Esophagus muscularis mucosa (tissue), 4 donors: ENCODE measurements around the gene WWOX. TPM values are rescaled to one million over a fixed set of nuclear protein-coding genes. Genes with fewer than 3 reads are reported as not detected.

Experiments
- DNase-seq: peaks from one replicate; pipeline ENCODE4 v3.0.0-alpha.2; 2017; ENCODE audit errors: extremely low spot score
- H3K27ac ChIP-seq, 4 donors: fragments of 200-600 bp; sonication (generic); replicated peaks in 1 of 4; 1 replicate in 3 of 4; 2 replicates in 1 of 4; pipeline ENCODE4 v1.5.1; 2016 to 2019; ENCODE audit warnings: mild to moderate bottlenecking in 1 of 4
- H3K27me3 ChIP-seq, 4 donors: fragments of 200-600 bp; sonication (generic); one replicate each; pipeline versions ENCODE4 v1.5.1 to v1.6.0; 2016 to 2019
- H3K36me3 ChIP-seq, 4 donors: fragments of 200-600 bp; sonication (generic); one replicate each; pipeline ENCODE4 v1.5.1; 2016 to 2019
- H3K4me1 ChIP-seq, 4 donors: fragments of 200-600 bp; sonication (generic); one replicate each; pipeline ENCODE4 v1.5.1; 2016 to 2019
- H3K4me3 ChIP-seq, 4 donors: fragments of 200-600 bp; sonication (generic); 1 replicate in 2 of 4; 2 replicates in 2 of 4; pipeline ENCODE4 v1.5.1; 2016 to 2019; ENCODE audit warnings: mild to moderate bottlenecking in 4 of 4, moderate library complexity in 1 of 4
- H3K9me3 ChIP-seq, 4 donors: fragments of 200-600 bp; sonication (generic); 1 replicate in 3 of 4; 2 replicates in 1 of 4; pipeline ENCODE4 v1.5.1; 2016 to 2019
- EP300 ChIP-seq: sonication (generic); formaldehyde crosslinking; IDR thresholded peaks from one replicate; pipeline ENCODE4 v1.6.1; 2017; ENCODE audit warnings: antibody characterized with exemption
- POLR2A ChIP-seq: fragments of 450-650 bp; IDR thresholded peaks from one replicate; pipeline ENCODE4 v1.6.1; 2017; ENCODE audit warnings: antibody characterized with exemption, moderate library complexity, mild to moderate bottlenecking, low read depth
- POLR2AphosphoS5 ChIP-seq, 2 donors: sonication (generic); formaldehyde crosslinking; IDR thresholded peaks; one replicate each; pipeline ENCODE4 v1.6.1; 2017; ENCODE audit warnings: antibody characterized with exemption in 2 of 2
- WGBS: methylation state at CpG from one replicate; pipeline ENCODE4 v1.1.5; 2018; 5-methylcytosine and 5-hydroxymethylcytosine counted together
- intact Hi-C: fragments of 100-400 bp; cut with DNase I; formaldehyde crosslinking; loops from one replicate; pipeline ENCODE4 v1.15.1; 2023
- total RNA-seq, 4 donors: library from RNA; depleted of rRNA; stranded (reverse); fragments of >200 nt; gene quantifications; one replicate each; pipeline versions ENCODE4 v1.1.0 to v1.2.1, GENCODE V29; 2016
- TF ChIP-seq, protein P1 (sequence below), 3 experiments: fragments of 200-600 bp in 2 of 3; fragments of 450-650 bp in 1 of 3; sonication (generic) in 2 of 3; IDR thresholded peaks; one replicate each; pipeline ENCODE4 v1.5.1; 2017 to 2019; ENCODE audit warnings: antibody characterized with exemption in 3 of 3, mild to moderate bottlenecking in 2 of 3, moderate library complexity in 1 of 3

Gene WWOX
- total RNA-seq, 4 donors from 2014 or later, result 14.4 to 27.8 (median 15.4) TPM

DNA sequence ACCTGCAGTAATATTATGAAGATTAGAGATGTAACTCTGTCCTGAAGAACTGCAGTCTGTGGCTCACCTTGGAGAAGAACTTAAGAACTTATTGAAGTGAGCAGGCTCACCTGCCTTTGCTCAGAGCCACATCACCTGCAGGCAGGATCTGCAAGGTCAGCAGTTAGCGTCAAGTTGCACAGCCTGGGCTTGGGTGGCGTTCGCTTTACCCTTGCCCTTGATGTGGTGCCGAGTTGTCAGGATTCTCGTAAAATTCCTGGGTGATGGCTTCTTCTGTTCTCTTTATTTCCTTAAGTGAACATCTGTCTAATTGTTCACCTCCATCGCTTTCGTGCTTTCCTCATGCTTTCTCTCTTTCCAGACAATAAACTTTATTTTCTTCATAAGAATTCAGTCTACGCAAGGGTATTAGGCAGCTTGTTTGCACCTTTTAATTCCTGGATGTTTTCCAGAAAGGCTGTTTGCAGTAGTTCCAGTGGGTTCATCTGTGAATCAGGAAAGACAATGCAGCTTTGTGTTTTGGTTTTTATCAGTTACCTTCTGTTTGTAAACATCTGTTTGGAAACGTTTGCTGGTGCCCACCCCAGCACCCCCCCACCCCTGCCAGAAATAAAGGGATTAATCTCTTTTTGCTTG is 254.3 kb downstream of the WWOX start:
- Histone ChIP-seq H3K9me3 (no peaks in the 10 kb centered on the region), H3K4me1 (no peaks in the 10 kb centered on the region), H3K27ac (no peak overlapping the region), H3K4me3 (no peak overlapping the region), H3K36me3 (no peaks in the 10 kb centered on the region), H3K27me3 (no peaks in the 10 kb centered on the region)
- intact Hi-C loops, result no loop called here
- TF ChIP-seq POLR2A (no peak), EP300 (no peak), POLR2AphosphoS5 (IDR thresholded peaks at IDR 0.05) (no peak)
- TF ChIP-seq, protein P1, sequence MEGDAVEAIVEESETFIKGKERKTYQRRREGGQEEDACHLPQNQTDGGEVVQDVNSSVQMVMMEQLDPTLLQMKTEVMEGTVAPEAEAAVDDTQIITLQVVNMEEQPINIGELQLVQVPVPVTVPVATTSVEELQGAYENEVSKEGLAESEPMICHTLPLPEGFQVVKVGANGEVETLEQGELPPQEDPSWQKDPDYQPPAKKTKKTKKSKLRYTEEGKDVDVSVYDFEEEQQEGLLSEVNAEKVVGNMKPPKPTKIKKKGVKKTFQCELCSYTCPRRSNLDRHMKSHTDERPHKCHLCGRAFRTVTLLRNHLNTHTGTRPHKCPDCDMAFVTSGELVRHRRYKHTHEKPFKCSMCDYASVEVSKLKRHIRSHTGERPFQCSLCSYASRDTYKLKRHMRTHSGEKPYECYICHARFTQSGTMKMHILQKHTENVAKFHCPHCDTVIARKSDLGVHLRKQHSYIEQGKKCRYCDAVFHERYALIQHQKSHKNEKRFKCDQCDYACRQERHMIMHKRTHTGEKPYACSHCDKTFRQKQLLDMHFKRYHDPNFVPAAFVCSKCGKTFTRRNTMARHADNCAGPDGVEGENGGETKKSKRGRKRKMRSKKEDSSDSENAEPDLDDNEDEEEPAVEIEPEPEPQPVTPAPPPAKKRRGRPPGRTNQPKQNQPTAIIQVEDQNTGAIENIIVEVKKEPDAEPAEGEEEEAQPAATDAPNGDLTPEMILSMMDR (IDR thresholded peaks at IDR 0.05), result no peak
- no peak for DNase-seq
- WGBS, result 67% methylated on average over 9 of the region's 9 CpGs

- H3K27me3 ChIP-seq, result no peaks in the 10 kb centered on the region
- DNase-seq, result no peak
- WGBS, result 51% methylated on average over 6 of the region's 6 CpGs
- intact Hi-C loops, result no loop called here
- TF ChIP-seq POLR2AphosphoS5 (IDR thresholded peaks at IDR 0.05) (no peak), POLR2A (no peak), EP300 (no peak)
- TF ChIP-seq, protein P1 (IDR thresholded peaks at IDR 0.05), result no peak
- no peaks in the 10 kb centered on the region for H3K9me3 ChIP-seq
- H3K27ac ChIP-seq, result no peak overlapping the region
- H3K4me3 ChIP-seq, result no peak overlapping the region
- peaks cover 0 to 17% (median 9%) of the 10 kb centered on the region in 4 donors for H3K4me1 ChIP-seq
- H3K36me3 ChIP-seq, result no peaks in the 10 kb centered on the region
These were observed 263.2 kb downstream of the WWOX start for GRCh38 chr16:78362524-78363135.

DNA sequence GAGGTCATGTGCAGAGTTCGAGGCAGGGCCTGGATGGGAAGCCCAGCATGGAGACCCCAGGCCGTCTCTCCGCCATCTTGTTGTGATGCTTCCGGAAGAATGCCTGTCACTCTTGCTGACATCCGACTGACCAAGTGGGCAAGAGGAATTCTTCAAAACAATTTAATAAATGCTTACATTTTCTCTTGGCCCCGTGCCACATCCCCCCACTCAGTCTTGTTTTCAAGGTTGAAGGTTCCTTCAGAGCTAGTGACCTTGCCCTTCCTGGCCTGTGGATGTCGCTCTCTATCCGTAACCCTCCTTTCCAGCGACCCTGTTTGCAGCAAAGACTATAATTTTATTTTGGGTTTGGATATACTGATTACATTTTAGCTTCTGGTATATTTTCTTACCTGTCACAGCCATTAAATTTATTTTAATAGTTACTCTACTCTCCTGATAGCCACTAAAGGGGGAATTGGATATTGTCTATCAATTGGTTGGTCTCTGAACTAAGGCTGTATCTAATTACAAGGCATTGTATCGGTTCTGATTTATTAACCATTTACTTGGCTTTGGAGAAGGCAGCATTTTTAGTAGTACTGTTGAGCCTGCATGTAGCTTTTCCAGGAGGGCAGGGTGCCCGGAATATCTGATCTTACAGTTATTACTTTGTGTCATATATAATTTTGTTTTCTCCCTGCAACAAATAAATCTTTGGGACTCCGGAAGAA is 264.5 kb downstream of the WWOX start:
- no peak for DNase-seq
- no peak overlapping the region for H3K4me3 ChIP-seq
- peaks cover 0 to 17% (median 9%) of the 10 kb centered on the region in 4 donors for H3K4me1 ChIP-seq
- no peak overlapping the region for H3K27ac ChIP-seq
- no peaks in the 10 kb centered on the region for H3K27me3 ChIP-seq
- WGBS, result 76% methylated on average over 12 of the region's 12 CpGs
- no peaks in the 10 kb centered on the region for H3K9me3 ChIP-seq
- TF ChIP-seq POLR2AphosphoS5 (IDR thresholded peaks at IDR 0.05) (no peak), POLR2A (no peak), EP300 (no peak)
- TF ChIP-seq, protein P1 (IDR thresholded peaks at IDR 0.05), result no peak
- intact Hi-C loops, result no loop called here
- H3K36me3 ChIP-seq, result no peaks in the 10 kb centered on the region

DNA sequence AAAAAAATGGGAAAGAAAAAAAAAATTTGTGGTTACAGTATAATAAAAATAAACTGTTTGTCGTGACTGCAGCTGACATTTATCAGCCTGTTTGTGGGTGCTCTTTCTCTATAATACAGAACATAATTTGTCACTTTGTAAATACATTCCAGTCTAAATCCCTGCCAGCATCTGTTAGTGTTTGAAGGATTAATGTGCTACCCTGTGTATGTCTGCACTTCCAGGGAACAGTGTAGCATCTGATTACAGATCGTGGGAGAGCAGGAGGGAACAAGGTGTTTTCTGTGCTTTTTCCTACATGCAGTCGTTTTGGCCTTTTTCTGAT is 265.1 kb downstream of the WWOX start:
- no peaks in the 10 kb centered on the region for H3K27me3 ChIP-seq
- TF ChIP-seq, protein P1 (IDR thresholded peaks at IDR 0.05), result no peak
- TF ChIP-seq POLR2AphosphoS5 (IDR thresholded peaks at IDR 0.05), result no peak
- TF ChIP-seq EP300, result no peak
- TF ChIP-seq POLR2A, result no peak
- H3K9me3 ChIP-seq, result no peaks in the 10 kb centered on the region
- intact Hi-C loops, result no loop called here
- no peak for DNase-seq
- H3K4me3 ChIP-seq, result no peak overlapping the region
- H3K36me3 ChIP-seq, result no peaks in the 10 kb centered on the region
- 12% methylated on average over 3 of the region's 3 CpGs for WGBS
- peaks cover 0 to 17% (median 9%) of the 10 kb centered on the region in 4 donors for H3K4me1 ChIP-seq
- no peak overlapping the region for H3K27ac ChIP-seq
